Calu3 (cell line): ENCODE data around the gene IGFBP2. TPM values are rescaled to one million over a fixed set of nuclear protein-coding genes. Genes with fewer than 3 reads are reported as not detected.

Experiments used
- BruUV-seq: library from RNA; stranded (reverse); fragments of 400-500 nt; replicated peaks from 2 replicates; lab custom pipeline; 2021; lab: Mats Ljungman, UMichigan
- CTCF ChIA-PET: fragments of 300-600 bp; sonication (Branson Sonifier 250); formaldehyde crosslinking; loops from one replicate; lab custom pipeline; 2022; ENCODE audit warnings: antibody characterized with exemption; lab: Charles Lee
- DNase-seq: peaks from one replicate; pipeline ENCODE4 v3.0.0; 2022
- H3K27ac Mint-ChIP-seq: one replicate; pipeline ENCODE4 v1.8.0; 2022; ENCODE audit warnings: mixed read lengths; ENCODE audit not compliant: unreplicated experiment
- H3K27me3 Mint-ChIP-seq: one replicate; pipeline ENCODE4 v1.8.0; 2022; ENCODE audit warnings: mixed read lengths; ENCODE audit not compliant: unreplicated experiment
- H3K36me3 Mint-ChIP-seq: one replicate; pipeline ENCODE4 v1.8.0; 2022; ENCODE audit warnings: mild to moderate bottlenecking, moderate library complexity, mixed read lengths; ENCODE audit not compliant: insufficient read depth, unreplicated experiment
- H3K4me1 Mint-ChIP-seq: one replicate; pipeline ENCODE4 v1.8.0; 2022; ENCODE audit warnings: mild to moderate bottlenecking, low read depth, mixed read lengths; ENCODE audit not compliant: unreplicated experiment
- H3K4me3 Mint-ChIP-seq: one replicate; pipeline ENCODE4 v1.8.0; 2022; ENCODE audit warnings: mild to moderate bottlenecking, low read depth, moderate library complexity, mixed read lengths; ENCODE audit not compliant: unreplicated experiment
- H3K9me3 Mint-ChIP-seq: one replicate; pipeline ENCODE4 v1.8.0; 2022; ENCODE audit warnings: low read depth, mixed read lengths; ENCODE audit not compliant: unreplicated experiment
- intact Hi-C: fragments of 100-400 bp; cut with micrococcal nuclease; formaldehyde crosslinking; loops from one replicate; pipeline ENCODE4 v1.10.0; 2022; ENCODE audit not compliant: unreplicated experiment
- total RNA-seq: library from RNA; stranded (reverse); gene quantifications from 2 replicates; pipeline ENCODE4 v1.2.3, GENCODE V29; 2022
- TF ChIP-seq, protein P1 (sequence below): fragments of 200-600 bp; IDR thresholded peaks from one replicate; pipeline ENCODE4 v1.8.0; 2022; ENCODE audit warnings: antibody characterized with exemption; ENCODE audit not compliant: unreplicated experiment

Gene IGFBP2
- total RNA-seq, 1 experiment from 2014 or later: 175 TPM

DNA sequence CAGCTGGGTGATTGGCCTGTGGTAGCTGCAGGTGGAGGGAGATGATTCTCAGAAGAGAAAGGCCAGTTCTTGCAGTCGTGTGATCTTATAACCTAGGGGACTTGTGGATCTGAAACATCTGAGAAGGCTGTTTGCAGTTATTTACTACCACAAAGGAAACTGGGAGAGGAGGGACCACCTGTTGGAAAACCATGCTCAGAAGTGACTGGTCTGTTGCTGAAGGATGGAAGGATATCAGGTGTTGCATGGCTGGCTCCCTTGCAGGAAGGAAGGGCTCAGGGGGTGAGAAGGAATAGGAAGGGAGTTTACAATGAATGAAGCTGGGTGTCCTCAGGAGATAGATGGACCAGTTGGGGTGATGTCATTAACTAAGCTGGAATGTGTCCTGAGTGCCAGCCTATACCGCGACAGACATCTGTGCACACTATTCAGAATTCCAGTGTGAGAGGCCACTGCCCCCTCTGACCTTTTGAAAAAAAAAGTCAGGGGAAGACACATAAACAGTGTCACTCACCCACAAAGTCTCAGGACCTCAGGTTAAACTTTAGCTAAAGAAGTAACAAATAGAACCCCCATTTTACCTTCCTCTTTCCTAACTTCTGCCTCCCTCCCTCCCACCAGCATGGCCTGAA lies 17.5 kb downstream of the IGFBP2 start:
- Mint-ChIP-seq H3K9me3 (peaks cover 3% of the 10 kb centered on the region), H3K36me3 (peaks cover 9% of the 10 kb centered on the region), H3K4me1 (peaks cover 49% of the 10 kb centered on the region), H3K27me3 (no peaks in the 10 kb centered on the region), H3K4me3 (no peak overlapping the region), H3K27ac (peak overlapping the region; percentile 99)
- TF ChIP-seq, protein P1, sequence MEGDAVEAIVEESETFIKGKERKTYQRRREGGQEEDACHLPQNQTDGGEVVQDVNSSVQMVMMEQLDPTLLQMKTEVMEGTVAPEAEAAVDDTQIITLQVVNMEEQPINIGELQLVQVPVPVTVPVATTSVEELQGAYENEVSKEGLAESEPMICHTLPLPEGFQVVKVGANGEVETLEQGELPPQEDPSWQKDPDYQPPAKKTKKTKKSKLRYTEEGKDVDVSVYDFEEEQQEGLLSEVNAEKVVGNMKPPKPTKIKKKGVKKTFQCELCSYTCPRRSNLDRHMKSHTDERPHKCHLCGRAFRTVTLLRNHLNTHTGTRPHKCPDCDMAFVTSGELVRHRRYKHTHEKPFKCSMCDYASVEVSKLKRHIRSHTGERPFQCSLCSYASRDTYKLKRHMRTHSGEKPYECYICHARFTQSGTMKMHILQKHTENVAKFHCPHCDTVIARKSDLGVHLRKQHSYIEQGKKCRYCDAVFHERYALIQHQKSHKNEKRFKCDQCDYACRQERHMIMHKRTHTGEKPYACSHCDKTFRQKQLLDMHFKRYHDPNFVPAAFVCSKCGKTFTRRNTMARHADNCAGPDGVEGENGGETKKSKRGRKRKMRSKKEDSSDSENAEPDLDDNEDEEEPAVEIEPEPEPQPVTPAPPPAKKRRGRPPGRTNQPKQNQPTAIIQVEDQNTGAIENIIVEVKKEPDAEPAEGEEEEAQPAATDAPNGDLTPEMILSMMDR: no peak
- CTCF ChIA-PET: interaction anchor here (0.7 to 2.6 kb wide), 4 partner anchors 12 to 1062 kb away, joined by 3 to 12 read pairs (median 4); no protein-coding TSS in a partner anchor
- no peak for DNase-seq
- intact Hi-C loops: loop anchor here (5.0 kb wide), 1 partner anchor 48 kb away; no protein-coding TSS in a partner anchor
- BruUV-seq: no TSS peak

- no peaks in the 10 kb centered on the region for H3K27me3 Mint-ChIP-seq
- BruUV-seq: no TSS peak
- peak; percentile 70 for DNase-seq
- H3K4me3 Mint-ChIP-seq: peak overlapping the region; percentile 31
- intact Hi-C loops: loop anchor here (5.0 kb wide), 1 partner anchor 49 kb away; no protein-coding TSS in a partner anchor
- TF ChIP-seq, protein P1: no peak
- H3K9me3 Mint-ChIP-seq: peaks cover 3% of the 10 kb centered on the region
- CTCF ChIA-PET: interaction anchor here (0.7 to 2.6 kb wide), 6 partner anchors 11 to 1062 kb away, joined by 3 to 12 read pairs (median 4); no protein-coding TSS in a partner anchor
- H3K27ac Mint-ChIP-seq: peak overlapping the region; percentile 99
- peaks cover 48% of the 10 kb centered on the region for H3K4me1 Mint-ChIP-seq
- H3K36me3 Mint-ChIP-seq: peaks cover 9% of the 10 kb centered on the region
Measured at GRCh38 chr2:216651351-216651881, 18.2 kb downstream of the IGFBP2 start.

DNA sequence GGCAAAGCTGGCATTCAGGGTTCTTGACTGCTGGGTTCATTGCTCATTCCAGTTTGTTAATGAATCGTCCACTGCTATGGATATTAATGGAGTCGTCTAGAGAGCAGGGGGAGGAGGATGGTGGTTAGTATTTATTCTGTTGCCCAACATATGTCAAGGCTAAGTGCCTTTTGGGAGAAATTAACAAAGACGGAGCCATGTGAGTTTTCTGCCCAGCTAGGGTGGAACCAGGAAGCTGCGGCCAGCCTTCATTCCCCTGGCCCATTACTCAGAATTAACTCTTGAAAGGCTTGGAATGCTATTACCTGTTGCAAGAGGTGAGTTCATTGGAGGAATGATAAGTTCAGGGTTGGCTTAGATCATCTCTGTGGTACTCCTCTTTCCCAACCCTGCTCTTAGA lies 19.3 kb downstream of the IGFBP2 start:
- BruUV-seq: no TSS peak
- Mint-ChIP-seq H3K4me1 (peaks cover 48% of the 10 kb centered on the region), H3K9me3 (peaks cover 3% of the 10 kb centered on the region), H3K27ac (peak overlapping the region; percentile 52), H3K27me3 (no peaks in the 10 kb centered on the region), H3K4me3 (no peak overlapping the region), H3K36me3 (peaks cover 9% of the 10 kb centered on the region)
- CTCF ChIA-PET: interaction anchor here (1.3 to 2.6 kb wide), 4 partner anchors 10 to 133 kb away, joined by 4 to 12 read pairs (median 6); no protein-coding TSS in a partner anchor
- intact Hi-C loops: loop anchor here (2.0 to 5.0 kb wide), 2 partner anchors 16 to 50 kb away; no protein-coding TSS in a partner anchor
- TF ChIP-seq, protein P1: no peak
- peak; percentile 35 for DNase-seq

DNA sequence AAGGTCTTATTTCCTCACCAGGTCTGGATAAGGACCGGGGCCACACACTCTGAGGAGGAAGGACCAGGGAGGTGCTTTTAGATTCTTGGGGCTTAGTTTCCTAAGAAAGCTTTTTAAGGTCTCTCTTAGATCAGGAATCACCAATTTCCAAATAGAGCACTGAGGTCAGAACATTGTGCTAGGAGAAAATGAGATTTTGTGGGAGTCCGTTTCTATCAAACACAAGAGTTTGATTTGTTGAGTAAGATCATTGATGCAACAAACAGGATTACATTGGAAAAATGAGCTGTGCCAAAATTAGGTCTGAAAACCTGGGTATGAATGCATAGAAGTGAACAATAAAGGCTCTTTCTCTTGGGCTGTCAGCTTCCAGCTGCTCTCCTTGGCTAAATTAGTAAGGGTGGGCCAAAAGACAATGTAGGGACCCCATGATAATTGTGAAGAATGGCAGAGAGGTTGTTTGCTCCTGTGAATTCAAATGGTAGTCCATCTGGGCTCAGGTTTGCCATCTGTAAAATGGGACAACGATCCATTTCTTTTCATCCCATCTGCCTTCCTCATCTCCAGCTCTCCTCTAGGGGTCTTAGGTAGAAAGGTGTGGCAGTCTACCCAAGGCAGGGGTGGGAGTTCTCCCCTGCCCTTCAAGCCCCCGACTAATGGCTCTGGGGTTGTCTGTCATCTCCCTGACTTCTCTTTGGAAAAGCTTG lies 20.0 kb downstream of the IGFBP2 start:
- Mint-ChIP-seq H3K9me3 (no peaks in the 10 kb centered on the region), H3K36me3 (peaks cover 9% of the 10 kb centered on the region), H3K4me3 (no peak overlapping the region), H3K4me1 (peaks cover 48% of the 10 kb centered on the region), H3K27ac (peak overlapping the region; percentile 52), H3K27me3 (no peaks in the 10 kb centered on the region)
- CTCF ChIA-PET: interaction anchor here (0.6 to 2.6 kb wide), 3 partner anchors 12 to 134 kb away, joined by 5 to 12 read pairs (median 8); partner anchors contain the start of gene IGFBP5
- TF ChIP-seq, protein P1: no peak
- BruUV-seq: no TSS peak
- intact Hi-C loops: loop anchor here (2.0 to 5.0 kb wide), 2 partner anchors 16 to 51 kb away; no protein-coding TSS in a partner anchor
- DNase-seq: no peak
